BLaER1 treated with 17β-estradiol and CSF1 and Interleukin-3, amounts not matched to agents 10 nM and 100 nM (cell line): ENCODE data around the gene NXN.
"Not testable (repeated sequence)": the region's sequence is repeated elsewhere in the genome, so short reads cannot be mapped to it uniquely, and the experiment has no call there.

Experiments
- H3K27ac ChIP-seq, 11 experiments: shearing (Covaris generic); formaldehyde crosslinking; 2 replicates each; pipeline ENCODE4 v1.8.1; 2022
- H3K27me3 ChIP-seq, 11 experiments: shearing (Covaris generic); formaldehyde crosslinking; 2 replicates each; pipeline ENCODE4 v1.8.1; 2022
- H3K36me3 ChIP-seq, 11 experiments: shearing (Covaris generic); formaldehyde crosslinking; 2 replicates each; pipeline ENCODE4 v1.8.1; 2022
- H3K4me1 ChIP-seq, 10 experiments: shearing (Covaris generic); formaldehyde crosslinking; 2 replicates each; pipeline ENCODE4 v1.8.1; 2022
- H3K4me2 ChIP-seq, 11 experiments: shearing (Covaris generic); formaldehyde crosslinking; 2 replicates each; pipeline ENCODE4 v1.8.1; 2022
- H3K4me3 ChIP-seq, 10 experiments: shearing (Covaris generic); formaldehyde crosslinking; 2 replicates each; pipeline ENCODE4 v1.8.1; 2022
- H3K9ac ChIP-seq, 11 experiments: shearing (Covaris generic); formaldehyde crosslinking; 2 replicates each; pipeline ENCODE4 v1.8.1; 2022
- H3K9me3 ChIP-seq, 11 experiments: shearing (Covaris generic); formaldehyde crosslinking; replicated peaks in 1 of 11; 2 replicates each; pipeline ENCODE4 v1.8.1; 2022
- H4K20me1 ChIP-seq, 11 experiments: shearing (Covaris generic); formaldehyde crosslinking; 2 replicates each; pipeline ENCODE4 v1.8.1; 2022
- Cebpa-rat ChIP-seq, 11 experiments: shearing (Covaris generic); IDR thresholded peaks; 2 replicates each; pipeline ENCODE4 v1.8.1; 2022

NXN gene

DNA sequence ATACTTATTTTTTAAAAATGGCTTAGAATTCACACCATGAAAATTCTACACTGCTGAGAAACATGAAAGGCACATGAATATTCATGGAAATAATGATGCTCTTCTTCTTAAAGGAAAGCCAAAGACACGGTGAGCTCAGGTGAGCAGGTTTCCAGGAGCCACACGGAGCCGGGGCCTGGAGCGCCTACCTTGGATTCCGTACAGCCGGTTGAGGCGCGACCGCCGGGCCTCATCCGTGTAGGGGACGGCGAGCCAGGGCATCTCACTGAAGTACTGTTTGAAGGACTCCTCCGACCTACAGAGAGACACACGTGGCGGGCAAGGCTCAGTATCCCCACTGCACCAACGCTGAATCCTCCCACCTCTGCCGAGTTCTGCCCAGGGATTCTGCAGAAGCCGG is 160.3 kb downstream of the NXN start:
- Histone ChIP-seq H3K36me3 (peaks cover 27 to 81% (median 67%) of the 10 kb centered on the region in 11 experiments; a peak in 20 of 22 replicates), H3K9ac (no peak overlapping the region), H4K20me1 (peaks cover 0 to 20% (median under 1%) of the 10 kb centered on the region in 11 experiments; a peak in 5 of 22 replicates), H3K9me3 (no peaks in the 10 kb centered on the region), H3K4me1 (peaks cover 10 to 52% (median 44%) of the 10 kb centered on the region in 10 experiments; a peak in 19 of 20 replicates), H3K27ac (no peak overlapping the region), H3K4me3 (no peak overlapping the region), H3K27me3 (peaks cover 0 to 16% (median 0%) of the 10 kb centered on the region in 11 experiments; a peak in 4 of 22 replicates), H3K4me2 (peak overlapping the region in 4 of 11 experiments; percentile 25 to 50 (median 38); a peak in 6 of 22 replicates)
- TF ChIP-seq Cebpa-rat (IDR thresholded peaks at IDR 0.05) = no peak

DNA sequence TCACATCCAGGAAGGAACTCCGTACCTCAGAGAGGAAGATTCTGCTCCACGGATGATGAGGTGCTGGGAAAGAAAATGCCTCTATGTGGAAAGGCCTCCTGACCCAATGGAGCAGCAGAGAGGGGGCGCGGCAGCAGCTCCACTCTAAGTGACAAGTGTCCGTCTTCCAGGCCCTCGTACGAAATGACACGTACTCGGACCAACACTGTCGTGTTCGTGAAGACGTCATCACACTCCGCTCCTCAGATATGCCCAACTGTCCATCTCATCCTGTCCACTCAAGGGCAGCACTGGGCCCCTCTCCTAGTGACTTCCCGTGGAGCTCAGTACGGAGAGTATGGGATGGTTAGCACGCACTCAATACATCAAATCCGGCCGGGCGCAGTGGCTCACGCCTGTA is 165.2 kb downstream of the NXN start:
- Histone ChIP-seq H3K4me3 (no peak overlapping the region), H3K9ac (no peak overlapping the region), H3K4me1 (peaks cover 20 to 43% (median 36%) of the 10 kb centered on the region in 10 experiments), H3K9me3 (no peaks in the 10 kb centered on the region; a peak in 1 of 22 replicates), H3K27me3 (no peaks in the 10 kb centered on the region), H4K20me1 (peaks cover 0 to 57% (median 26%) of the 10 kb centered on the region in 11 experiments; a peak in 15 of 22 replicates), H3K36me3 (peaks cover 21 to 85% (median 82%) of the 10 kb centered on the region in 11 experiments; a peak in 20 of 22 replicates), H3K27ac (no peak overlapping the region), H3K4me2 (no peak overlapping the region)
- TF ChIP-seq Cebpa-rat (IDR thresholded peaks at IDR 0.05) = no peak

DNA sequence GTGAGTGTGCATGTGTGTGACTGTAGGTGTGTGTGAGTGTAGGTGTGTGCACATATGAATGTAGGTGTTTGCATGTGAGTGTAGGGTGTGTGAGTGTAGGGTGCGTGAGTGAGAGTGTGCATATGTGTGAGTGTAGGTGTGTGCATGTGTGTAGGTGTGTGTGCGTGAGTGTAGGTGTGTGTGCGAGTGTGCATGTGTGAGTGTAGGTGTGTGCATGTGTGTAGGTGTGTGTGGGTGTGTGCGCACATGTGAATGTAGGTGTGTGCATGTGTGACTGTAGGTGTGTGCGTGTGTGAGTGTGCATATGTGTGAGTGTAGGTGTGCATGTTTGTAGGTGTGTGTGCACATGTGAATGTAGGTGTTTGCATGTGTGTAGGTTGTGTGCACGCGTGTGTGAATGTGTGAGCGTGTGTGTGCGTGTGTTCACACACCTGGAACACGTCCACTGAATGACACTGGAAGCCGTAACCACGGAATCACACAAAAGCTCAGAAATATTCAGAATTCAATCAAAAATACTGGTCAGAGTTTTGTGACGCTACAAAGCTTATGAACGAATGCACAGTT is 166.9 kb downstream of the NXN start:
- Histone ChIP-seq H3K27ac (peak overlapping the region in 2 of 11 experiments; percentile 51 to 56; a peak in 2 of 22 replicates), H4K20me1 (peaks cover 0 to 73% (median 33%) of the 10 kb centered on the region in 11 experiments; a peak in 16 of 22 replicates), H3K4me2 (peak overlapping the region in 10 of 11 experiments; percentile 33 to 69 (median 59); a peak in 18 of 22 replicates), H3K9me3 (no peaks in the 10 kb centered on the region; a peak in 1 of 22 replicates), H3K27me3 (0 out of 22 replicates have a peak, but pooled peaks cover 0 to 4% (median 0%) of the 10 kb centered on the region in 11 experiments), H3K4me1 (peaks cover 24 to 59% (median 52%) of the 10 kb centered on the region in 10 experiments), H3K9ac (no peak overlapping the region), H3K36me3 (peaks cover 14 to 79% (median 71%) of the 10 kb centered on the region in 11 experiments; a peak in 19 of 22 replicates), H3K4me3 (peak overlapping the region in 1 of 10 experiments; percentile 6; a peak in 1 of 20 replicates)
- no peak for TF ChIP-seq Cebpa-rat (IDR thresholded peaks at IDR 0.05)

DNA sequence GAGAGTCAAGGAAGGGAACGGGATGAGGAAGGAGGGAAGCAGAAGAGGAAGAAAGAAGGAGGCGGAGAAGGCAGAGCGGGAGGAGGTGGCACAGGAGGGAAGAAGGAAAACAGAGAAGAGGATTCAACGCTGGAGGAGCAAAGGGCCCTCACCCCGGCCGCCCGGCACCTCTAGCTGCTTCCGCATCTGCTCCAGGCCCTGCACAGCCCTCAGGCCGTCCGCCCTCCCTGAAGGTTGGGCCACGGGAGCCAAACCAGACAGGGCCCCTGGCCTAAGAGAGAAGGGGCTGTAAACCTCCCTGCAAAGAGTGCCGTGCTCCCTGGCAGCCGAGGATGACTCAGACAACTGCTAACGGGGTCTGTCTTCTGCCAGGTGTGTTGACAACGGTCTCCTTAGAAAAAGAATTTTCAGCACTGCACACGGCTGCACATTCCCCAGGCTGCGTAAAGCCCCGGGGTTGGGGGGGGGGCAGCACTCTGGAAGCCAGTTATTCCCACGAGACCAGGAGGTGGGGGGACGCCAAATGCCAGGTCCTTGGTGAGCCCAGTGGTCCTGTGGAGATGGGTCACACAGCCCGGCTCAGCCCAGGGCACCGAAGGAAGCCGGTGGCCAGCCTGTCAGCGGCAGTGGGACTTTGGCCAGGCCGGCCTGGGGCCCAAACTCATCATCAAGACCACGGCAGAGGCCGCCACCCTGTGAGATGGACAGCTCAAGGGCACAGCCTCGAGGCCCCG is 168.4 kb downstream of the NXN start:
- Histone ChIP-seq H3K27ac (peak overlapping the region in 10 of 11 experiments; percentile 16 to 79 (median 68); a peak in 20 of 22 replicates), H3K36me3 (peaks cover 8 to 70% (median 56%) of the 10 kb centered on the region in 11 experiments; a peak in 19 of 22 replicates), H3K9me3 (no peaks in the 10 kb centered on the region; a peak in 1 of 22 replicates), H4K20me1 (peaks cover 0 to 82% (median 45%) of the 10 kb centered on the region in 11 experiments; a peak in 16 of 22 replicates), H3K4me2 (peak overlapping the region; percentile 90 to 98 (median 94)), H3K27me3 (peaks cover 0 to 14% (median 0%) of the 10 kb centered on the region in 11 experiments; a peak in 1 of 22 replicates), H3K9ac (peak overlapping the region in 10 of 11 experiments; percentile 30 to 75 (median 64); a peak in 20 of 22 replicates), H3K4me1 (peaks cover 27 to 74% (median 66%) of the 10 kb centered on the region in 10 experiments), H3K4me3 (peak overlapping the region; percentile 25 to 49 (median 37); a peak in 14 of 20 replicates)
- TF ChIP-seq Cebpa-rat (IDR thresholded peaks at IDR 0.05) = no peak

DNA sequence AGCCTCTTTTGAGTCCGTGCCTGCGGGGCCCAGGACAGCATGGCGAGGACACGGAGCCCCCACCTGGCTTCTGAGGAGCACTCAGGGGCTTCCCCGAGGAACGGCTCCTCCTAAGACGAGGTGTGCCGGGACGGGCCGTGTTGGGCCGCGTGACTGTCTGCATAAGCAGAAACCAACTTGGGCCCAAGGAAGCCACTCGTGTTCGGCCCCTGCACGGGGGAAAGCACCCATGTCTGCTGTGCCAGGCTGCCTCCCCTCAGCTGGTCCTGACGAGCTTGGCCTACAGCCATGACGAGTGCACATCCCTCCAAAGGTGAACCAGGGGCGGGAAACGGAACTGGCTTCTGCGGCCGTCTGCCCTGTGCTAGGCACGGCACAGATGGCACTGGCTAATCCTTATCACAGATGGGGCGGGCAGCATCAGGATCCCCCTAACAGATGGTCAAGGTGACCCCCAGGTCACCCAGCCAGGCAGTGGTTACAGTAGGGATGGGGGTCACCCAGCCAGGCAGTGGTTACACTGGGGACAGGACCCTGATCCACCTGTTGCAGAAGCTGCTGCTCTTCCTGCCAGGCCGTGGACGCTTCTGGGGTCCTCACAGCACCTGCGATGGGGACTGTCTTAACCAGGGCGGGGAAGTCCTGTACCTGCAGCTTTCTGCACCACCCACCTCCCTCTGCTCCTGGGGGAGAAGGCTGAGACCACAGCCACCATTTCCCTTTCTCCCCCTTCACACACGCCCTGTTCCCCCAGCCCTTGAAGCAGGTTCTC is 171.9 kb downstream of the NXN start:
- H3K27me3 ChIP-seq = peaks cover 0 to 42% (median 0%) of the 10 kb centered on the region in 11 experiments; a peak in 5 of 22 replicates
- peaks cover 49 to 97% (median 93%) of the 10 kb centered on the region in 10 experiments for H3K4me1 ChIP-seq
- H4K20me1 ChIP-seq = peaks cover 0 to 87% (median 45%) of the 10 kb centered on the region in 11 experiments; a peak in 18 of 22 replicates
- H3K4me3 ChIP-seq = no peak overlapping the region
- no peak for TF ChIP-seq Cebpa-rat (IDR thresholded peaks at IDR 0.05)
- peak overlapping the region in 7 of 11 experiments; percentile 21 to 57 (median 32); a peak in 11 of 22 replicates for H3K9ac ChIP-seq
- H3K27ac ChIP-seq = peak overlapping the region in 5 of 11 experiments; percentile 19 to 66 (median 44); a peak in 8 of 22 replicates
- H3K9me3 ChIP-seq = no peaks in the 10 kb centered on the region; a peak in 1 of 22 replicates
- peaks cover 0 to 47% (median 23%) of the 10 kb centered on the region in 11 experiments; a peak in 15 of 22 replicates for H3K36me3 ChIP-seq
- peak overlapping the region in 10 of 11 experiments; percentile 3 to 95 (median 76); a peak in 18 of 22 replicates for H3K4me2 ChIP-seq

DNA sequence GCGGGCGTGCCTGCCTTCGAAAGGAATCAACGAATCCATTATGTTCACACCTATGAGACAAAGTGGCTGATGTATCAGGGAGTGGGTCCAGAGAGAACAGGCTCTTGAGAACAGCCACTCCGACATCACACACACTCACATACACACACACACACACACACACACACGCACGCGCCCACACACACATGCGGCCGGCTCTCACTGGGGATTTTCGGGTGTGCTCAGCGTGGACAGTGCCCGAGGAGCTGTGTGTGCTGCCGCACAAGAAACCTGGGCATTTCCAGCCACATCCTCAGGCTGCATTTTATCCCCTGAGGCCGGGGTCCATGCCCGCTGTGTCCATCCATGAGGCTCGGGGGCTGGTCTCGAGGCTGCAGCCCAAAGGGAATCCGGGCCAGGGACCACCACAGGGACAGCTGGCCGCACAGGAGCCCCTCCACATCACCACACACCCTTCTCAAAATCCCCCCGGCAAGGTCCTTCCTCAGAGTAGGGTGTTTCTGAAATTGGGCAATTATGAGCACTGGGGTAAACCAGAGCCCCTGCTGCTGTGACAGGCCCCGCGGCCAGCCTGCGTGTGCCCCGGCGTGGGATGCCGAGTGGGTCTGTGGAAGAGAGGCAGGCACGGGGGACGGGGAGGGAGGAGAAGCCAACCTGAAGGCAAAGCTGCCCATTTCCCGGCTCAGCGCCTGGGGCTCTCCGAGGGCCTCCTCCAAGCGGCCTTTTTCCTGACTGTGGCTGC is 172.6 kb downstream of the NXN start:
- Histone ChIP-seq H3K4me3 (no peak overlapping the region), H4K20me1 (peaks cover 0 to 86% (median 45%) of the 10 kb centered on the region in 11 experiments; a peak in 18 of 22 replicates), H3K4me1 (peaks cover 45 to 97% (median 93%) of the 10 kb centered on the region in 10 experiments), H3K27ac (peak overlapping the region in 5 of 11 experiments; percentile 19 to 66 (median 44); a peak in 8 of 22 replicates), H3K9ac (peak overlapping the region in 7 of 11 experiments; percentile 21 to 57 (median 32); a peak in 11 of 22 replicates), H3K9me3 (no peaks in the 10 kb centered on the region), H3K4me2 (peak overlapping the region in 9 of 11 experiments; percentile 46 to 95 (median 77); a peak in 18 of 22 replicates), H3K36me3 (peaks cover 0 to 45% (median 18%) of the 10 kb centered on the region in 11 experiments; a peak in 13 of 22 replicates), H3K27me3 (peaks cover 0 to 49% (median 0%) of the 10 kb centered on the region in 11 experiments; a peak in 5 of 22 replicates)
- no peak for TF ChIP-seq Cebpa-rat (IDR thresholded peaks at IDR 0.05)

DNA sequence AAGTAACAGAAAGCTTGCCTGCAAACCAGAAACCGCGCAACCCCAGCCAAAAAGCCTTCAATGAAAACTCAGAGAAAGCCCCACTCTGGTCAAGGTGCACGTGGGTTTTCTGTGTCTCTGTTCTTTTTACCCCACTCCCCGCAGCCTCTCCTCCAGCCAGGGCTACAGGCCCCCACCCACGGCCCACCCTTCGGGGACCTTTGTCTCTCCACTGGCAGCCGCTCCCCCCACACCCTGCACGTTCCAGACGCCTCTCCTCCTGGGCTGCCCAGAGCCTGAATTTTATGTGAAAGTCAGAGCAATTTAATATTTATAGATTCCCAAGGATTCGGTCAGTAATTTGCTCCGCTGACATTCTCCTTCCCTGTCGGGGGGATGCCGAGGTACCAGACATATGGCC is 173.2 kb downstream of the NXN start:
- TF ChIP-seq Cebpa-rat (IDR thresholded peaks at IDR 0.05) = no peak
- Histone ChIP-seq H3K36me3 (peaks cover 0 to 45% (median 18%) of the 10 kb centered on the region in 11 experiments; a peak in 13 of 22 replicates), H3K27me3 (peaks cover 0 to 53% (median 0%) of the 10 kb centered on the region in 11 experiments; a peak in 5 of 22 replicates), H3K27ac (peak overlapping the region in 1 of 11 experiments; percentile 44; a peak in 1 of 22 replicates), H3K9ac (peak overlapping the region in 2 of 11 experiments; percentile 32 to 49; a peak in 1 of 22 replicates), H4K20me1 (peaks cover 0 to 83% (median 45%) of the 10 kb centered on the region in 11 experiments; a peak in 18 of 22 replicates), H3K9me3 (no peaks in the 10 kb centered on the region), H3K4me2 (peak overlapping the region in 7 of 11 experiments; percentile 67 to 95 (median 81); a peak in 13 of 22 replicates), H3K4me3 (no peak overlapping the region), H3K4me1 (peaks cover 47 to 98% (median 95%) of the 10 kb centered on the region in 10 experiments)

DNA sequence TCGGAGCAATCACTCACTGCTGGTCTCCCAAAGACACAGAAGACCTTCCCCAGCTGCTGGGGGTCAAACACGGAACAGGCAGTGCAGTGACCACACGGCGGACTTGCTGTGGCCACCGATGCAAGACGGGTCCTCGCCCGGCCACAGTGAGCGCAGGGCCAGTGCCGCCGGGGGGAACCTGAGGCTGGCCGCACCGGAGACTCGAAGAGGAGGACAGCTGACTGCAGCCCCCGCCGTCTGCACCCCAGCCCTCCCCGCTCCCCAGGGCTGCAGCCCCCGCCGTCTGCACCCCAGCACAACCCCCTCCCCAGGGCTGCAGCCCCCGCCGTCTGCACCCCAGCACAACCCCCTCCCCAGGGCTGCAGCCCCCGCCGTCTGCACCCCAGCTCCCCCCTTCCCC is 173.7 kb downstream of the NXN start:
- Histone ChIP-seq H3K4me3 (peak overlapping the region in 1 of 10 experiments; percentile 46; a peak in 1 of 20 replicates), H3K27me3 (peaks cover 0 to 57% (median 0%) of the 10 kb centered on the region in 11 experiments; a peak in 5 of 22 replicates), H4K20me1 (peaks cover 0 to 78% (median 41%) of the 10 kb centered on the region in 11 experiments; a peak in 17 of 22 replicates), H3K4me1 (peaks cover 47 to 98% (median 94%) of the 10 kb centered on the region in 10 experiments), H3K27ac (peak overlapping the region in 1 of 11 experiments; percentile 69; a peak in 2 of 22 replicates), H3K4me2 (peak overlapping the region in 7 of 11 experiments; percentile 76 to 99 (median 97); a peak in 14 of 22 replicates), H3K36me3 (peaks cover 0 to 45% (median 18%) of the 10 kb centered on the region in 11 experiments; a peak in 13 of 22 replicates)
- not testable (repeated sequence) for H3K9me3 ChIP-seq, H3K9ac ChIP-seq
